Smooth muscle cell (in vitro differentiated cells): ENCODE data around the gene CORO7. TPM values are rescaled to one million over a fixed set of nuclear protein-coding genes. Genes with fewer than 3 reads are reported as not detected.

ENCODE experiments used
- DNase-seq: peaks from one replicate; lab custom pipeline; 2025; ENCODE audit not compliant: unreplicated experiment; lab: John Stamatoyannopoulos, UW
- H2AFZ ChIP-seq: fragments of 200-600 bp; sonication (generic); 2 replicates; pipeline ENCODE4 v1.6.0; 2016; ENCODE audit warnings: antibody characterized with exemption, low read depth, mild to moderate bottlenecking
- H3F3A ChIP-seq: fragments of 200-600 bp; sonication (generic); 2 replicates; pipeline ENCODE4 v1.6.0; 2017; ENCODE audit warnings: antibody characterized with exemption, low read depth
- H3K27ac ChIP-seq: fragments of 200-600 bp; sonication (generic); 2 replicates; pipeline ENCODE4 v1.5.1; 2016; ENCODE audit warnings: low read depth, mild to moderate bottlenecking
- H3K27me3 ChIP-seq: fragments of 200-600 bp; sonication (generic); 2 replicates; pipeline ENCODE4 v1.6.1; 2016; ENCODE audit warnings: low read depth, mild to moderate bottlenecking
- H3K36me3 ChIP-seq: fragments of 200-600 bp; sonication (generic); 2 replicates; pipeline ENCODE4 v1.5.1; 2016; ENCODE audit warnings: low read depth
- H3K4me1 ChIP-seq: fragments of 200-600 bp; sonication (generic); 2 replicates; pipeline ENCODE4 v1.5.1; 2016; ENCODE audit warnings: low read depth
- H3K4me2 ChIP-seq: fragments of 200-600 bp; sonication (generic); 2 replicates; pipeline ENCODE4 v1.6.0; 2016; ENCODE audit warnings: mild to moderate bottlenecking
- H3K4me3 ChIP-seq: fragments of 200-600 bp; sonication (generic); 2 replicates; pipeline ENCODE4 v1.5.1; 2016; ENCODE audit warnings: mild to moderate bottlenecking
- H3K79me2 ChIP-seq: fragments of 200-600 bp; sonication (generic); 2 replicates; pipeline ENCODE4 v1.6.0; 2016; ENCODE audit warnings: low read depth, mild to moderate bottlenecking
- H3K9ac ChIP-seq: fragments of 200-600 bp; sonication (generic); 2 replicates; pipeline ENCODE4 v1.6.0; 2016; ENCODE audit warnings: low read depth
- H3K9me3 ChIP-seq: fragments of 200-600 bp; sonication (generic); replicated peaks from 2 replicates; pipeline ENCODE4 v1.5.1; 2016; ENCODE audit warnings: low read depth
- H4K20me1 ChIP-seq: fragments of 200-600 bp; sonication (generic); 2 replicates; pipeline ENCODE4 v1.6.0; 2016; ENCODE audit warnings: low read depth
- WGBS: methylation state at CpG from one replicate; pipeline ENCODE4 v1.1.7; 2016; ENCODE audit warnings: low lambda C conversion rate; 5-methylcytosine and 5-hydroxymethylcytosine counted together
- polyA plus RNA-seq: library from polyadenylated mRNA; unstranded; fragments of >200 nt; fragmentation: Nextera tagmentation; extraction: Ambion mirVana; gene quantifications from 2 replicates; pipeline ENCODE4 v1.2.1, GENCODE V29; 2016
- total RNA-seq: library from RNA; depleted of rRNA; stranded (reverse); fragments of >200 nt; gene quantifications from 2 replicates; pipeline ENCODE4 v1.2.3, GENCODE V29; 2014
- TF ChIP-seq, protein P1 (sequence below): fragments of 200-600 bp; sonication (generic); IDR thresholded peaks from 2 replicates; pipeline ENCODE4 v1.5.1; 2017; ENCODE audit warnings: borderline replicate concordance, mild to moderate bottlenecking, antibody characterized with exemption; ENCODE audit not compliant: insufficient read depth, poor library complexity, severe bottlenecking

Gene CORO7
- 6.7 and 14.4 TPM in 2 replicates for total RNA-seq
- polyA plus RNA-seq, result 12.7 and 18.9 TPM in 2 replicates

DNA sequence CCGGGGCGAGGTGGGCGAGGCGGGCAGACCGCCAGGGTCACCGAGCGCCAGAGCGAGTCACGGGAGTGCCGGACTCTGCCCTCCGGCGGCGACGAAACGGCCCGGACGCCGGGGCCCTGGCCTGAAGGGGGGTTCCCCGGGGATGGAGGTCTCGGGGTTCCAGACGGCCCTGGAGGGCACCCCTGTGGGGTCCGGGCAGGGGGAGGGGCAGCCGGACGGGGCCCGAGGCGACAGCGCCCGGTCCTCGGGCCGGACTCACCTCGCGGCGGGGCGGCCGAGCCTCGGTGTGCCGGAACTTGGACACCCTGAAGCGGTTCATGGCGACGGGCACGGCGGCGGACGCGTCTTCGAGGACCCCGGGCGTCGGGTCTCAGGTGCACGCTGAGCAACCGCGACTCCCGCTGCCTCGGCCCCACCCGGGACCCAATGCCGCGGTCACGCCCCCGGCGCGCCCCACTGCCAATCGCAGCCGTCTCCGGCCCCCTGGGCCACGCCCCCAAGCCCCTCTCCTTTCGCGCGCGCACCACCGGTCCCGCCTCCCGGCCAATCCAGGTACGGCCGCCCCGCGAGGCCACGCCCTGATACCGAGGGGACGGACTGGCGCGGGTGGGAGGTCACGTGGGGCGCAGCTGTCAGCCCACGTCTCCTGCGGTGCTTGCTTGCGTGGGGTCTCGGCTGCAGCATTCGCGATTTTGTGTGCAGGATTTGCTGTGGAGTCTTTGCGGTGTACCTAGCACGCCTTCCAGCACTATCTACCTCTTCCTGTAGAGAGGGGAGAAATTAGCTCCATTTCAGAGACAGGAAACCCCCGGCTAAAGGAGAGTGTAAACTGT, at the start of gene CORO7:
TSS of gene CORO7 (minus strand) at position 397 of the 833 bp plus-strand sequence. CDS start at position 319, 78 bp downstream.
- H3K9ac ChIP-seq, result peak within 1 kb of the TSS; percentile 77
- no peaks in the 10 kb centered on the region for H3K9me3 ChIP-seq
- H3K36me3 ChIP-seq, result no peaks in the 10 kb centered on the region
- WGBS, result 2% methylated on average over 58 of the region's 92 CpGs
- TF ChIP-seq, protein P1, sequence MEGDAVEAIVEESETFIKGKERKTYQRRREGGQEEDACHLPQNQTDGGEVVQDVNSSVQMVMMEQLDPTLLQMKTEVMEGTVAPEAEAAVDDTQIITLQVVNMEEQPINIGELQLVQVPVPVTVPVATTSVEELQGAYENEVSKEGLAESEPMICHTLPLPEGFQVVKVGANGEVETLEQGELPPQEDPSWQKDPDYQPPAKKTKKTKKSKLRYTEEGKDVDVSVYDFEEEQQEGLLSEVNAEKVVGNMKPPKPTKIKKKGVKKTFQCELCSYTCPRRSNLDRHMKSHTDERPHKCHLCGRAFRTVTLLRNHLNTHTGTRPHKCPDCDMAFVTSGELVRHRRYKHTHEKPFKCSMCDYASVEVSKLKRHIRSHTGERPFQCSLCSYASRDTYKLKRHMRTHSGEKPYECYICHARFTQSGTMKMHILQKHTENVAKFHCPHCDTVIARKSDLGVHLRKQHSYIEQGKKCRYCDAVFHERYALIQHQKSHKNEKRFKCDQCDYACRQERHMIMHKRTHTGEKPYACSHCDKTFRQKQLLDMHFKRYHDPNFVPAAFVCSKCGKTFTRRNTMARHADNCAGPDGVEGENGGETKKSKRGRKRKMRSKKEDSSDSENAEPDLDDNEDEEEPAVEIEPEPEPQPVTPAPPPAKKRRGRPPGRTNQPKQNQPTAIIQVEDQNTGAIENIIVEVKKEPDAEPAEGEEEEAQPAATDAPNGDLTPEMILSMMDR, result no peak
- DNase-seq, result peak; percentile 69
- peaks cover 16% of the 10 kb centered on the region for H4K20me1 ChIP-seq
- H3K79me2 ChIP-seq, result peaks cover 10% of the 10 kb centered on the region
- peak within 1 kb of the TSS; percentile 72 for H3K4me3 ChIP-seq
- peak within 1 kb of the TSS; percentile 96 for H3K4me2 ChIP-seq
- peaks cover 4% of the 10 kb centered on the region for H3F3A ChIP-seq
- H2AFZ ChIP-seq, result peak within 1 kb of the TSS; percentile 86
- no peak within 1 kb of the TSS for H3K27ac ChIP-seq
- no peaks in the 10 kb centered on the region for H3K27me3 ChIP-seq
- no peaks in the 10 kb centered on the region for H3K4me1 ChIP-seq

DNA sequence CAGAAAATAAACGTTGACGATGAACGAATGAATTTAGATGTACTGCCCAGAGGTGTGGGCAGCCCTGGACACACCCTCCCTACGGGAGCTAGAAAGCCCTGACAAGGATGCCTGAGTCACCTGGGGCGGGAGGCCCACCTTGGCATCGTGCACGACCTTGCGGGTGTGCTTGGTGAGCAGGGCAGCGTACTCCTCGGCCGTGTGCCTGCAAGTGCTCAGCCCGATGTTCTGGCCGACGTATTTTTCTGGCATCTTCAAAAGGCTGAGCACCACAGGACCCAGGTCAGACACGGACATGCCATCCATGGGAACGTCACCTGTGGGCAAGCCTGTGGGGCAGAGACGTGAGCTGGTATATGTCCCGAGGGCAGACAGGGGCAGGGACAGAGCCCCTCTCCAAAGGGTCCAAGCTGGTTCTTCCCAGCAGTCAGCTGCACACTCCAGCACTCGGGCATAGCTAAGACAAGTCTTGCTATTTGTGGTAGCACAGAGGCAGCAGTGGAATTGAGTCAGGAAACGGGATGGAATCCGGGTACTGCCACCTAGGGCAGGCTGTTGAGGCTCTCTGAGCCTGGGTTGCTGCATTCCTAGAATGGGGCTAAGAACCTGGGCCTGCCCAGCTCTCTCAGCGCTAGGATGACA, 47.2 kb upstream of the CORO7 start:
- TF ChIP-seq, protein P1, result no peak
- Histone ChIP-seq H3K9ac (no peak overlapping the region), H3F3A (no peaks in the 10 kb centered on the region), H2AFZ (no peak overlapping the region), H3K4me2 (peak overlapping the region; percentile 11), H3K79me2 (no peaks in the 10 kb centered on the region), H4K20me1 (peaks cover 5% of the 10 kb centered on the region), H3K4me3 (no peak overlapping the region), H3K4me1 (no peaks in the 10 kb centered on the region), H3K36me3 (no peaks in the 10 kb centered on the region), H3K27me3 (no peaks in the 10 kb centered on the region), H3K9me3 (no peaks in the 10 kb centered on the region), H3K27ac (peak overlapping the region; percentile 71)
- WGBS, result 89% methylated on average over 22 of the region's 22 CpGs
- no peak for DNase-seq

DNA sequence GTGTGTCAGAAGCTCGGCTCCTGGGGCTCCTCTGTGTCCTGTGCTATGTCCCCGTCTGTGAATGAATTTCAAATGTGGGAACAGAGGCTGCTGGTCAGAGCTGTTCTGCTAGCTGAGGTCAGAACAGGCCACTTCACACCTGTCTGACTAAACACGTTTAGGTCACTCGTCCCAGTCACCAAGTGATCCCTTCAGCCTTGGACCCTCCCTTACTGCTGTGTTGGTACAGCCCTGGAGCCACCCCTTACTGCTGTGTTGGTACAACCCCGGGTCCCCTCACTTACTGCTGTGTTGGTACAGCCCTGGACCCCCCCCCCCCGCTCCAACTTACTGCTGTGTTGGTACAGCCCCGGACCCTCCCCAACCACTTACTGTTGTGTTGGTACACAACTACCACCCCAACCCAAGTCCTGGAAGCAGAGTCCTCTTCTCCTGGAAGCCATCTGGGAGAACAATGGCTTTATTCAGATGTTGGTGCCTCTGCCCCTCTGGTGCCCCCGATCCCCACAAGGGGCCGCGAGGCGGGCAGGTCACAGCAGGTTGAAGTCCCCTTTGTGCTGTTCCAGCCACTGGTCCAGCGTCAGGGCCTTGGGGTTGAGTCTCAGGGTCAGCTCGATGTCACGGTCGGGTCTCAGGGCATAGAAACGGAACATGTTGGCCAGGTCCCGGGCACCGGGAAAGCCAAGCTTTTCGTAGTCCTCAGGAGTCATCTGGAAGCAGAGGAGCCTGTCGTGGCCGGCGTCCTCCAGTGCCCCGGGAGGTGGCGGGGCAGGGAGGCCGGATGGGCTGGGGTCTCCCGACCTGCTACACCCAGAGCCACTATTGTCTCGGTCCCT, 45.1 kb upstream of the CORO7 start:
- H4K20me1 ChIP-seq, result peaks cover 7% of the 10 kb centered on the region
- no peaks in the 10 kb centered on the region for H3K9me3 ChIP-seq
- H3K4me2 ChIP-seq, result no peak overlapping the region
- H3K4me1 ChIP-seq, result no peaks in the 10 kb centered on the region
- H3K4me3 ChIP-seq, result no peak overlapping the region
- H3K9ac ChIP-seq, result no peak overlapping the region
- H3F3A ChIP-seq, result no peaks in the 10 kb centered on the region
- no peaks in the 10 kb centered on the region for H3K36me3 ChIP-seq
- no peak for DNase-seq
- no peaks in the 10 kb centered on the region for H3K79me2 ChIP-seq
- H2AFZ ChIP-seq, result no peak overlapping the region
- no peaks in the 10 kb centered on the region for H3K27me3 ChIP-seq
- TF ChIP-seq, protein P1, result no peak
- 92% methylated on average over 25 of the region's 27 CpGs for WGBS
- no peak overlapping the region for H3K27ac ChIP-seq
